Right lobe of liver (tissue), 4 donors: ENCODE data around the gene SHC4.

Experiments
- POLR2A ChIP-seq: fragments of 450-650 bp; IDR thresholded peaks from one replicate; pipeline ENCODE4 v1.6.1; 2017; ENCODE audit warnings: antibody characterized with exemption, mild to moderate bottlenecking
- TF ChIP-seq, protein P1 (sequence below), 4 donors: fragments of 200-600 bp in 3 of 4; fragments of 450-650 bp in 1 of 4; IDR thresholded peaks; one replicate each; pipeline versions ENCODE4 v1.5.1 to v1.8.0; 2016 to 2022; ENCODE audit warnings: antibody characterized with exemption in 4 of 4, mild to moderate bottlenecking in 2 of 4
- donor health status: DM: no; HTN: no; CAD: no.
- donor health status: DM: no; HTN: no; CAD: no.
- donor health status: DM: no; HTN: yes; CAD: no.

DNA sequence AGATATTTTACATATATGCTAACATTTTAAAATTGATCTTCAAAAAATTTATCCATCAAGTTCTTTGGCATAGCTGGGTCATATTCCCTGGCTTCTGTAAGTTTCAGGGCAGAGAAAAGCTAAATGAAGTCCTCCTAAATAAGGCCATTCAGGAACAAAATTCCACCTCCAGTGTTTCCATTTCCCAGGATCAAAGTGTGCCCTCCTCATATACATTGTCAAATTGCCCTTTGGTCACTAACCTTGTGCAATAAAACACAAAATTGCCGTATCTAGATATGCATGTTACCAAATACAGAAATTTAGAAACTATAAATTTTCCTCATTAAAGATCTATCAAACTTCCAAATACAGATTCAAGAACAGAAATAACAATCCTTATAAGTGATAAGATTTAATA lies 163.5 kb downstream of the SHC4 start:
- TF ChIP-seq POLR2A: no peak
- TF ChIP-seq, protein P1, sequence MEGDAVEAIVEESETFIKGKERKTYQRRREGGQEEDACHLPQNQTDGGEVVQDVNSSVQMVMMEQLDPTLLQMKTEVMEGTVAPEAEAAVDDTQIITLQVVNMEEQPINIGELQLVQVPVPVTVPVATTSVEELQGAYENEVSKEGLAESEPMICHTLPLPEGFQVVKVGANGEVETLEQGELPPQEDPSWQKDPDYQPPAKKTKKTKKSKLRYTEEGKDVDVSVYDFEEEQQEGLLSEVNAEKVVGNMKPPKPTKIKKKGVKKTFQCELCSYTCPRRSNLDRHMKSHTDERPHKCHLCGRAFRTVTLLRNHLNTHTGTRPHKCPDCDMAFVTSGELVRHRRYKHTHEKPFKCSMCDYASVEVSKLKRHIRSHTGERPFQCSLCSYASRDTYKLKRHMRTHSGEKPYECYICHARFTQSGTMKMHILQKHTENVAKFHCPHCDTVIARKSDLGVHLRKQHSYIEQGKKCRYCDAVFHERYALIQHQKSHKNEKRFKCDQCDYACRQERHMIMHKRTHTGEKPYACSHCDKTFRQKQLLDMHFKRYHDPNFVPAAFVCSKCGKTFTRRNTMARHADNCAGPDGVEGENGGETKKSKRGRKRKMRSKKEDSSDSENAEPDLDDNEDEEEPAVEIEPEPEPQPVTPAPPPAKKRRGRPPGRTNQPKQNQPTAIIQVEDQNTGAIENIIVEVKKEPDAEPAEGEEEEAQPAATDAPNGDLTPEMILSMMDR (IDR thresholded peaks at IDR 0.05): no peak
